Measurements from ENCODE around the gene CBFA2T2.

- TF ChIP-seq CTCF (conservative IDR thresholded peaks at IDR 0.05; ENCODE audit: low read depth, low read length) (no peak), RAD21 (IDR thresholded peaks at IDR 0.05; ENCODE audit: low read length) (no peak), POLR2A (IDR thresholded peaks at IDR 0.05; ENCODE audit: low read depth, low read length) (no peak), BHLHE40 (IDR thresholded peaks at IDR 0.05; ENCODE audit: low read depth, low read length) (no peak), MAFK (IDR thresholded peaks at IDR 0.05; ENCODE audit: low read depth, low read length) (no peak), MXI1 (IDR thresholded peaks at IDR 0.05; ENCODE audit: borderline replicate concordance, low read depth, low read length) (no peak), SMC3 (IDR thresholded peaks at IDR 0.05; ENCODE audit: low read depth, low read length) (no peak), CEBPB (IDR thresholded peaks at IDR 0.05; ENCODE audit: low read depth, low read length) (no peak), RFX5 (IDR thresholded peaks at IDR 0.05; ENCODE audit: low read depth, low read length) (no peak), FOS (IDR thresholded peaks at IDR 0.05; ENCODE audit: low read depth, low read length) (no peak)
Measured at GRCh38 chr20:33531885-33532284, 42.0 kb downstream of the CBFA2T2 start.

All from IMR-90 (cell line).